SK-N-DZ (cell line): Measurements from ENCODE around the gene GLDC. TPM values are rescaled to one million over a fixed set of nuclear protein-coding genes. Genes with fewer than 3 reads are reported as not detected.
"Not testable (repeated sequence)": the region's sequence is repeated elsewhere in the genome, so short reads cannot be mapped to it uniquely, and the experiment has no call there.

Experiments
- DNase-seq: peaks from one replicate; pipeline ENCODE4 v3.0.0-alpha.2; 2015; ENCODE audit warnings: low spot score
- polyA plus RNA-seq, 2 experiments: library from polyadenylated mRNA; depleted of rRNA; stranded (reverse); fragments of >200 nt; gene quantifications; 2 replicates each; pipeline ENCODE4 v1.2.3, GENCODE V29; 2014

GLDC gene
- 16.2 and 20.9 TPM in 2 replicates for polyA plus RNA-seq (2014; cell fraction: cytosol; rRNA removed)
- polyA plus RNA-seq (2014; cell fraction: nucleus; rRNA removed) = 24.1 and 28.5 TPM in 2 replicates

DNA sequence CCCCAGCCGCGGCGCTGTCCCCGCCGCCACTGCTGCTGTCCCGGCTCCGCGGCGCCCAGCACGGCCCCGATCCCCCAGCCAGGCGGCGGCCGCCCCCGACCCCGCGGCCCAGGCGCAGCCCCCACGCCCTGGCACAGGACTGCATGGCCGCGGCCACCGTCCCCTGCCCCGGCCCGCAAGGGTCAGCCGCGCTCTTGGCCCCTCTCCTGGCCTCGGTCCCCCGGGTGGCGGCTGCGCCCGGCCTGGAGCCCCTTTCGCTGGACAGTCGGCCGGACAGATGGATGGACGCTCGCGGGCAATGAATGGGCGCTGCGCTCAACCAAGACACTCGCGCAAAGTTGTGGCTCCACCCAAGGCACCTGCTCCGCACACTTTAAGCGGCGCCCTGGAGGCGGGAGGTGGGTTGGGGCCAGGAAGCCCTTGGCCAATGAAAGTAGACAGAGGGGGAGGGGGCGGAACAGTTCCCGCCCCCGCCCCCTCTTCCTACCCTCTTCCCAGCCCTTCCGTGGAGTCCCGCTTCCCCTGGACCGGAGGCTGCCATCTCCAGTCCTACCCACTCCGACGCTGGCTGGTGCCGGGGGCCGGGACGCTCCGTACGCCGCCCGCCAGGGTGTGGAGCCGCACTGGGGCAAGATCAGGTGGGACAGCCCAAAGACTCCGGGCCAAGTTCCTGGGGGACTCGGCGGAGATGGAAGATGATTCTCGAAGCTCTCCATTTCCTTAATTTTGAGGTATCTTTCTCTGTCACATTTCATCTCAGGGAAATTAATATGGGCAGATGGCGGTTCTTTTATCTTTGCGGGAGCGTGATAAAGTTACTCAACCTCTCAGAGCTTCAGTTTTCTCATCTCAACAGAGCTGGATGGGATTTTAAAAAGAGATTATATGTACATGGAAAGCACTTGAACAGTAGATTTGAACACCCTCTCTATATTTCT is at the start of gene GLDC:
Gene GLDC (minus strand): TSS at position 375 of the 938 bp plus-strand sequence. CDS start 230 bp downstream, at position 145.
- peak; percentile 78 for DNase-seq

DNA sequence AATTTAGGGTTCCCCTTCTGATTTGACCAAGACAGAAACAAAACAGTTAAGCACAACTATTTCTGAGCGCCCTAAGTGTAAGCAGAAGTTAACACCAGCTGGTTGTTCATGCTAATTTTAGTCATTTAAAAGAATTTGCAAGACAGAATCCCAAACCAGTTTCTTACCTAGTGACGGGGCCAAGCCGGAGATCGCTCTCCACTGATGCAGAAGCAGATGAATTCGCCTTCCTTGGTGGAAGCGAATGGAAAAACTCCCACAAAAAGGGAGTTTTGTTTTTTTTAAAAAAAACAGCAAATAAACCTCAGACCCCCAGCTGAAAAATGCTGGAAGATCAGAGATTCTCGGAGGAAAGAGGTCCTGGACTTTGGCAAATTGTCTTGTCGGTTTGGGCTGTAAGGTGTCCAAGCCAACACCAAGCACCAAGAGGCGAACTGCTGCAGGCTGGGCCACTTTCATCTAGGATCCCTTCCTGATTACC is 47.4 kb upstream of the GLDC start:
- no peak for DNase-seq

DNA sequence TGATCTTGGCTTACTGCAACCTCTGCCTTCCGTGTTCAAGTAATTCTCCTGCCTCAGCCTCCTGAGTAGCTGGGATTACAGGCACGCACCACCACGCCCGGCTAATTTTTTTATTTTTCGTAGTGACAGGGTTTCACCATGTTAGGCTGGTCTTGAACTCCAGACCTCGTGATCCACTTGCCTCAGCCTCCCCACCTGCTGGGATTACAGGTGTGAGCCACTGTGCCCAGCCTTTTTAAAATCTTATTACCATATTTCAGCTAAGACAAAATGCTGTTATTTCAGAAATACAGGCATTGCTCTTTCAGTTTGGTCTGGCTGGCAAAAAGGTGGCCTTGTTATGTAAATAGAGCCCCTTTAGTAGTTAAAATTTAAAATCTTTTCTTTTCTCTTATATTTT is 46.9 kb upstream of the GLDC start:
- DNase-seq = no peak

DNA sequence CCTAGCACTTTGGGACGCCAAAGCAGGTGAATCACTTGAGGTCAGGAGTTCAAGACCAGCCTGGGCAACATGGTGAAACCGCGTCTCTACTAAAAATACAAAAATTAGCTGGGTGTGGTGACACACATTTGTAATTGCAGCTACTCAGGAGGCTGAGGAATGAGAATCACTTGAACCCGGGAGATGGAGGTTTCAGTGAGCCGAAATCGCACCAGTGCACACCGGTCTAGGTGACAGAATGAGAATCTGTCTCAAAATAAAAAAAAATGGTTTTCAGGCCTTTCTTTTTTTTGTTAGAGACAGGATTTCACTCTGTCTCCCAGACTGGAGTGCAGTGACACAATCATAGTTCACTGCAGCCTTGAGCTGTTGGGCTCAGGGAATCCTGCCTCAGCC is 45.1 kb upstream of the GLDC start:
- DNase-seq = not testable (repeated sequence)

DNA sequence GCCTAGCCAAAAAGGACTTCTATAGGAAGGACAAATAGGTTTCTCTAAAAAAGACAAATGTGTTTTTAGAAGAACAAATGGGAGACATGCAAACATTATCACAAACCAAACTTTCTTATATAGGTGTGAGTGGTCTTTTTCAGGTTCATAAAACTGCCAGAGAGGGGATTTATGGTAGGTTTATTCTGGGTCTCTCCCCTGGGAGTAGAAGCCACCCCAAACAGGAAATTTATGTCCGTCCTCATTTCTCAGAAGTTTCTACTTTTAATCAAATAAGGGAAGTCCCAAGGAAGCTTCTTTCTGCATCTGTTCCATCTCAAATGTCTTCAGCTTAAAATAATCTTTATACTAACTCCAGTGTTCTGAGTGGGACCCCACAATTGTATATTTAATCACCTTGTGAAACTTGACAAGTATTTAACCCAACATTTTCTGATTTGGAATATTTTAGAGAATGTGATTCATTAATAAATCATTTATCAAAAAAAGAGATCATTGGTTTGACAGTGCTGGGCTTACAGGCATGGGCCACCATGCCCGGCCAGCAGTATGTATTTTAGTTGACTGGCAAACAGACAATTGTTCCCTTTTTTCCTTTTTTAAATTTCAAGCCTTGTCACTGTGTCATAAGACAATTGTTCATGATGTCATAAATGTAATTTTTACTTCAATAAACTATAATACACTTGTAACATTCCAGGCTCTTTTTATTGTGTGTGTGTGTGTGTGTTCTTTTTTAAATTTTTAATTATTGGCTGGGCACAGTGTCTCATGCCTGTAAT is 44.6 kb upstream of the GLDC start:
- no peak for DNase-seq

DNA sequence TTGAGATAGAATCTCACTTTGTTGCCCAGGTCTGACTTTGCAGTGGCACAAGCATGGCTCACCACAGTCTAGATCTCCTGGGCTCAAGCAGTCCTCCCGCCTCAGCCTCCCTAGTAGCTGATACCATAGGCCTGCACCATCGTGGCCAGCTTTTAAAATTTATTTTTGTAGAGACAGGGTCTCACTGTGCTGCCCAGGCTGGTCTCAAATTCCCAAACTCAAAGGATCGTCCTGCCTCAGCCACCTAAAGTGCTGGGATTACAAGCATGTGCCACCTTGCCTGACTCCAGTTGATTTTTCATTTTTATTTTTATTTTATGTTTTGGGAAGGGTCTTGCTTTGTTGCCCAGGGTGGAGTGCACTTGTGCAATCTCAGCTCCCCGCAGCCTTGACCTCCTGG is 41.7 kb upstream of the GLDC start:
- DNase-seq = no peak

DNA sequence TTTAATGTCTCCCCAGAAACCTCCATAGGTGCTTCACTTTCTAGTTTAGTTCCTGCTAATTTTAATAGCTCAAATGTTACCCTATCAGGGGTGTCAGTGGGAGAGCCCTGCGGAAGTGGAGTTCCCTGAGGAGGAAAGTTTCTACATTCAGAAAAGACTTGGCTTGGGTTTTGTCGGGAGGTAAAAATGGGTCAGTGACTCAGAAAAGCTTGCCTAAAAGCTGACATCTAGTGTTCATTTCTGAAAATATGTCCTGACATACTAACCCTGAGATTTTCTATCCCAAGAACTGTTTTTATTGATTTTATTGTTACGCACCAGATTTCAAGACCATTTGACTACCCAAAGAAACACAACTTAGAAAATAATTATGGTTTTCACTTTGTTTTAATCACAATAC is 40.9 kb upstream of the GLDC start:
- no peak for DNase-seq

DNA sequence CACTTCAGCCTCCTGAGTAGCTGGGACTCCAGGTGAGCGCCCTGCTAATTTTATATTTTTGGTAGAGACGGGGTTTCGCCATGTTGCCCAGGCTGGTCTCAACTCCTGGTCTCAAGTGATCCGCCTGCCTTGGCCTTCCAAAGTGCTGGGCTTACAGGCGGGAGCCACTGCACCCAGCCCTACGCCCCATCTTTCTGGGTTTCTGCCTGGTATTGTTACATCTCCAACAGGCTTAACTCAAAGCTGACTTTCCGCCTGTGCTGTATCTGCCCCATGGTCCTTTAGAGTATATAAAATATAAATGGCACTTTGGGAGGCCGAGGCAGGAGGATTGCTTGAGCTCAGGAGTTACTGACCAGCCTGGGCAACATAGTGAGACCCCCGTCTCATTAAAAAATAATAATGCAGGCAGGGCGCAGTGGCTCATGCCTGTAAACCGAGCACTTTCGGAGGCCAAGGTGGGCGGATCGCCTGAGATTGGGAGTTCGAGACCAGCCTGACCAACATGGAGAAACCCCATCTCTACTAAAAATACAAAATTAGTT is 36.5 kb upstream of the GLDC start:
- DNase-seq = no peak

DNA sequence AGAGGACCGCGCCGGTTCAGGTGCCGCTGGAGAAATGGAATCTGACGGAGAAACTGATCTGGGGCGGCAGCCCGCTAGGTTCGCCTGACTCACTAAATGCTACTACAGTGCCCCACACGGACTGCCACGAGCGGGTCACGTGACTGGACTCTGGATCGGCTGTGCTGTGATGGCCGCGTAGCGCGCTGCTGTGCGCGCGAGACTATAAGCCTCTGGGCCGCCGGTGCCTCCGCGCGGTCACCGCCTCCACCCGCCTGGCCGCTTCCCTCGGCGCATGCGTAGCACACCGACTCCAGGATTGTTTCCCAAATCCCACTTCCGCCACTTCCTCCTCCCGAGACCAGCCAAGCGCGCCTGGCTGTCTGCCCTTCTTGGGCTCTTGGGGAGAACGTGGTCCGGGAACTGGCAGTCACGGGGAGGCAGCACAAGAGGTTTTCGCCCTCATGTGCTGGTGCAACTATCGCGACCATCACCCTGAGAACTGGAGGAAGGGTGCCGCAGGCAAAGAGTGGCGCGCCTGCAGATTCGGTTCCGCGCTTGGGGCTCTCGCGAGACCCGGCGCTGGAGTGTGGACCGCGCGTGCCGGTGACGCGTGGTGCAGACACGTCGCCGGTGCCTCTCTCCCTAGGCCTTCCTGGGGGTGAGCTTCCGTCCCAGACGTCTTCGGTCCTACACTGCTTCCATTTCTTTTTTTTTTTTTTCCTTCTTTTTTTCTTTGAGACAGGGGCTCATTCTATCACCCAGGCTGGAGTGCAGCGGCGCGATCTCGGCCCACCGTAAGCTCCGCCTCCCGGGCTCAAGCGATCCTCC is 35.8 kb upstream of the GLDC start:
- peak; percentile 93 for DNase-seq

DNA sequence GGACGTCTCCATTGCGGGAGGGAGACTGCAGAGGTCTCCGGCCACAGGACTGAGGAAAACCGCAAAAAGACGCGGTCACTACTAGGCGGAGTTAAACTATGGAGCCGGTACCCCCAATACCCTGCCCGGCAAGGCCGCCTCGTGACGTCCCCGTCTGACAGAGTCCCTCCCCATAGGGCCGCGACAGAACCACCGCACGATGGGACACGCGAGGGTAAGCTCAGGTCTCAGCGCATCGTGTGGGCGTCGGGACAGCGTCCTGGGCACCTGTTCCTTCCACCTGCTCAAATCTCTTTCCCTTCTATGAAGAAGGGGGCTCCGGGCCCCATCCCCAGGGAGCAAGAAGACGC is 35.2 kb upstream of the GLDC start:
- DNase-seq = no peak

DNA sequence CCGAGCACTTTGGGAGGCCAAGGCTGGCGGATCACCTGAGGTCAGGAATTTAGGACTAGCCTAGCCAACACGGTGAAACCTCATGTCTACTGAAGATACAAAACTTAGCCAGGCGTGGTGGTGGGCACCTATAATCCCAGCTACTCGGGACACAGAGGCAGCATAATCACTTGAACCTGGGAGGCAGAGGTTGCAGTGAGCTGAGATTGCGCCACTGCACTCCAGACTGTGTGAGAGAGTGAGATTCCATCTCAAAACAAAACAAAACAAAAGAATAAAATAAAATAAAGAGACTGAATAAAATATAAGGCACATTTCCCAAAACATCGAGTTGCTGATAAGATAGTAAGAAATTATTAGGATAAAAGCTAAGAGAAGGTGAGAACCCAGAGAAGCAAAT is 32.3 kb upstream of the GLDC start:
- DNase-seq = no peak

DNA sequence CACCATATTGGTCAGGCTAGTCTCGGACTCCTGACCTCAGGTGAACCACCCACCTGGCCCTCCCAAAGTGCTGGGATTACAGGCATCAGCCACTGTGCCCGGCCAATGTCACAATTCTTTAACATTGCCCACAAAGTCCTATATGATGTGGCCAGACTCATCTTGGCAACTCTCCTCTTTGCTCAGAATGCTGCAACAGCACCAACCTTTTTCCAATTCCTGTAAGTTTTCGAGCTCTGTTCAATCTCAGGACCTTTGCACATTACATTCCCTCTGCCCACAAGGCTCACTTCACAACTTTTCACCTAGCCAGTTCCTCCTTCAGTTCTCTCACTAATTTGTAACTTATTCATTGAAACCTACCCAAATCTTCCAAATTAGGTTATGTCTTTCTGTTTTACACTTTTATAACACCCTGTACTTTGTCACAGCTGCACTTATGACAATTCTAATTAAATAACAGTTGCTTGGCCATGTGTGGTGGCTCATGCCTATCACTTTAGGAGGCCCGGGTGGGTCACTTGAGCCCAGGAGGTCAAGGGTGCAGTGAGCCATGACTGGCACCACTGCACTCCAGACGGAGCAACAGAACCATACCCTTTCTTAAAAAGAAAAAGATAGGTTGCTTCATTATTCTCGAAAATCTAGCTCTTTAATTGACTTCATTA is 30.9 kb upstream of the GLDC start:
- peak; percentile 48 for DNase-seq

DNA sequence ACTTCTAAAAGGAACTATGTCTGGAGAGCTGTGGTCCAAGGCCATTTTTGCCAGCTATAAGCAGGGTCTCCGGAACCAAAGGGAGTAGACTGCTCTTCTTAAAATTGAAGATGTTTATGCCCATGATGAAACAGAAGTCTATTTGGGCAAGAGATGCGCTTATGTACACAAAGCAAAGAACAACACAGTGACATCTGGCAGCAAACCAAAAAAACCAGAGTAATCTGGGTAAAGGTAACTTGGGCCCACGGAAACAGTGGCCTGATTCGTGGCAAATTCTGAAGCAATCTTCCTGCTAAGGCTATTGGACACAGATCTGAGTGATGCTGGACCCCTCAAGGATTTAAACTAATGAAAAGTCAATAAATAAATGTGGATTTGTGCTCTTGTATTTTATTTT is 29.7 kb upstream of the GLDC start:
- no peak for DNase-seq

DNA sequence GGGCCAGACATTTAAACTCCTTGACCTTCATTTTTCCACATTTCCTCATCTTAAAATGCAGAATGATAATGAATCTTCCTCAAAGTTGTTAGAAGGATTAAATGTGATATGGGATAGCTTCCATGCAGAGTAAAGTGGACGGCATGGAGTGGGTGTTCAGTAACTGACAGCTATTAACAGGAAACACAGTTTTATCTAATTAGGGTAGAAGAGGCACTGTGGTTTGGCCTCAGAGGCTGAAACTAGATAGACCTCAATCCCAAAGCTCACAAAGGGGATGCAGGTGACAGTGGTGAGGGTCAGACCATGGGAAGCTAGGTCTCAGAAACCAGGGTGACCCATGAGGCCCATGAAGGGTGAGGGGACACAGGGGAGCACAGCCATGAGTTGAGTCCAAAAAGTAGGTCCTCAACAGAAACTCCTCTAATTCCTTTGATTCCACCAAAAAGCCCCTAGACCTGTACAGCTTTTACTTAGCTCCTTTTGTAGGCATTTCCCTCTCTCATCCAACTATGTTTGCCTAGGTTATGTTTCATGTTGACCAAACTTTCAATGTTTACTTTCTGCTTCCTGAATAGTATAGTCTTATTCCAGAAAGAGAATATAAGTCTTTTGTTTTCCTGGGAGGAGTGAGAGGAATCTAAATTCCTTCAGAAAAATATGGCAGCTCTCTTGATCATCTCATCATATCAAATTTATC is 27.9 kb upstream of the GLDC start:
- no peak for DNase-seq

DNA sequence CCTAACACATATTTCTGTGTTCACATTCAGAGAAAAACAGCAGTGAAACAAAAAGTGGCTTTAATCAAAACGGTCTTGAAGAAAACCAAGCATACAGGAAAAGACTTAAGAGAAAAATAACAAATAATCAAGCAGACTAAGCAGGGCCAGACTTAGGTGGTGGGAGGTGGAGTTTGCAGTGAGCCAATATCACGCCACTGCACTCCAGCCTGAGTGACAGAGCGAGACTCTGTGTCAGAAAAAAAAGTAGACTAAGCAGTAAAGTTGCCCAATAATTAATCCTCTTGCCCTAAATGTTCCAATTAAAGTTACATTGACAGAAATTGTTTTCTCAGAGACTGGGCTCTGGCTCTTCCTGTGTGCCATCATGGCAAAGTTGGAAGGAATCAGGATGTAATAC is 26.6 kb upstream of the GLDC start:
- DNase-seq = no peak

DNA sequence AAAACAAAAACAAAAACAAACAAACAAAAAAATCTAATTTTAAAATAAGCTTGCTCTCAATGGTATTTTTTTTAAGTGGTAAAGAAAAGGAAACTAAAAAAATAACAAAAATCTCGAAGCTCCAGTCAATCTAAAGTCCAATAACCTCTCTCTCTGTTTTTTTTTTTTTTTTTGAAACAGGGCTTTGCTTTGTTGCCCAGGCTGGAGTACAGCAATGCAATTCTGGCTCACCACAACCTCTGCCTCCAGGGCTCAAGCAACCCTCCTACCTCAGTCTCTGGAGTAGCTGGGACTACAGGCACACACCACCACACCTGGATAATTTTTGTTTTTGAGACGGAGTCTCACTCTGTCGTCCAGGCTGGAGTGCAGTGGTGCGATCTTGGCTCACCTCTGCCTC is 25.9 kb upstream of the GLDC start:
- no peak for DNase-seq

DNA sequence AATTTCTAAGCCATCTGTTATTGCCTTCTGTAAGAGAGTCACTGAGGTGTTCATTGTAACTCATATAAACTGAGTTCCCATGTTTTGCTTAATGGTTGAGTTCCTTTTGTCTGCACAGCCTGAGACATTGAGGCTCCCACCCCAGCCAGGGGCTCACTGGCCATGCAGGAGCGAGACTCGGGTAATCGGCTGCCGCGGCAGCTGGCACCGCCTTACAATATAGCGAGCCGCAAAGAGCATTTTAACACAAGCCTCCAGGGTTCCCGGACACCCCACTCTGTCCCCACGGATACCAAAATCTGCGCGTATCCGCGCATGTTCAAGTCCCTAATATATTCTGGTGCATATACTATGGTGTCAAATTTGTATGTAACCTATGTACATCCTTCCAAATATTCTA is 24.4 kb upstream of the GLDC start:
- no peak for DNase-seq

DNA sequence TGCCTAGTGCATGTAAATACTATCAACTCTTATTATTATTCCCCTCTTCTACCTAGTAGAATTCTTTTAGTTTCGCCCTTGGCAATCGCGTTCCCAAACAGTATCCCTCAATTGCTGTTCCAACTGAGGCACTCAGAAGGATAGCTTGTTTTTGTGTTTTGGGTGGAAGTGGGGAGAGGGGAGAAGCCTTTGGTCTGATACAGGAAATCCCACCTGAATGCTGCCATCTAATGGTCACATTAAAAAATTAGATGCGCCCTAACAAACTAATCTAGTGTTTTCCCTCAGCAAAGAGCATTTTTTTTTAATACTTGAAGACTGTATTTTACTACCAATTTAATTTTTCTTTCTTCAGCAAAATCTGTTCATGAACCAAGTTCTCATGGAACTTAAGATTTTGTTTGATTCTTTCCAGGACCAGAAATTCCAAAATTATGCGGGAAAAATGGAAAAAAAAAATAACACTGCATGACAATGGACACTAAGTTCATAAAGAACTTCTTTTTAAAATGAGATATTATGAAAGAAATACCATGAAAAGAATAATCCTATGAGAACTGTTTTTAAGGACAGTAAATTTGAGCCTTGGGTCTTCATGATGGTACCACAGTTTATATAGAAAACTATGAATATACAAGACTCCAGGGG is 22.2 kb upstream of the GLDC start:
- DNase-seq = peak; percentile 10

DNA sequence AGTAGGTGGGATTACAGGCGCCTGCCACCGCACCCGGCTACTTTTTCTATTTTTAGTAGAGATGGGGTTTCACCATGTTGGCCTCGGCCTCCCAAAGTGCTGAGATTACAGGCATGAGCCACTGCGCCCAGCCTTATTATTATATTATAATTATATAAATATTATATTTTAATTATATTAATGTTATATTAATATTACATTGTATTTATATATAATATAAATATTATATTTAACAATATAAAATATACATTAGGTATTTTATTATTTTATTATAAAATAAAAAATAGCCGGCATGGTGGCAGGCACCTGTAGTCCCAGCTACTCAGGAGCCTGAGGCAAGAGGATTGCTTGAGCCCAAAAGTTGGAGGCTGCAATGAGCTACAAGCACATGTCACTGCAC is 21.6 kb upstream of the GLDC start:
- DNase-seq = no peak

DNA sequence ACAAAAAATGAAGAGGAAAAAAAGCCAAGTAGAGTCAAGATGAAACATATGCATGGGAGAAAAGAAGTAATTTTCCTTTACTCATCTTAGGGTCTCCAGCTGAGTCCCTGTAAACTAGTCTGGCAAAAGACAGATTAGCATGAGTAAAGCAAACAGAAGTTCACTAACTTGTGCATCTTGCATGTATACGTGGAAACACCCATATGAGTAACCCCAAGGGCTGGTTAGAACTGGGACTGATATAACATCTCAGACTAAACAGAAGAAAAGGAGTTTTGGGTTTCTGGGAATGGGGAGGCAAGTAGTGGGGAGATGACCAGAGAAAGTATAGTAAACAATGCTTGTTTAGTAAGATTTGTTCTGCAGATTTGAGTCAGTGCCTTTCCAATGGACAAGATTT is 20.1 kb upstream of the GLDC start:
- DNase-seq = no peak
